AG09319 (cell line): Measurements from ENCODE around the gene GPR158.

ENCODE experiments used
- DNase-seq: peaks from one replicate; pipeline ENCODE4 v3.0.0-alpha.2; 2010; ENCODE audit warnings: low read depth; ENCODE audit errors: extremely low read depth
- CTCF ChIP-seq: IDR thresholded peaks from 2 replicates; pipeline ENCODE4 v1.5.1; 2011; ENCODE audit warnings: low read depth, mild to moderate bottlenecking, inconsistent platforms, low read length, moderate library complexity

GPR158 gene

DNA sequence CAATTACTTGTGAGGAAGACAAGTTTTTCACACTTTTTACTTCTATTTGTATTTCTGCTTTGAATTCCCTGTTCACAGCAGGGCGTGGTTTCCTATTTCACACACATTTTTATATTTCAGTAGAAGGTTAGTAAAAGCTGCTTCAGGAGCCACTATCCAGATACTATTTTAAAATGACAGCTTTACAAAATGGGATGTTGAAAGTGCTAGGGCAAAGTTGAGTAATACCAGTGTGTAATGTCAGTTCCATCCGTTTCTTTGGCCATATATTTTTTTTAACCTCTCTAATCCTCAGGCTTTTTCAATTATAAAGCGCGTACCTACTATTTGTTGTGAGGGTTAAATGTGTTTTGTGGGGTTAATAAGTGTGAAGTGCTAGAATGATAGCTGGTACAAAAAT lies 276.6 kb downstream of the GPR158 start:
- DNase-seq: no peak
- TF ChIP-seq CTCF: no peak

DNA sequence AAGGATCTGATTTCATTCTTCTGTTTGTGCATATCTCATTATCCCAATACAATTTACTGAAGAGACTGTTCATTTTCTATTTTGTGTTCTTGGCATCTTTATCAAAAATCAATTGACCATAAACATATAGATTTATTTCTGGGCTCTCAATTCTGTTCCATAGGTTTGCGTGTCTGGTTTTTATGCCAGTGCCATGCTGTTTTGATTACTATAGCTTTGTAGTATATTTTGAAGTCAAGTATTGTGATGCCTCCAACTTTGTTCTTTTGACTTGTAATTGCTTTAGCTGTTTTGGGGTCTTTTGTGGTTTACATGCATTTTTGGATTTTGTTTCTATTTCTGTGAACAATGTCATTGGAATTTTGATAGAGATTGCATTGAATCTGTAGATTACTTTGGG lies 278.8 kb downstream of the GPR158 start:
- DNase-seq: no peak
- no peak for TF ChIP-seq CTCF

- TF ChIP-seq CTCF: no peak
- no peak for DNase-seq
Observed at GRCh38 chr10:25455980-25456567, 281.3 kb downstream of the GPR158 start.

GRCh38 chr10:25457552-25457951 lies 282.8 kb downstream of the GPR158 start:
- no peak for DNase-seq
- no peak for TF ChIP-seq CTCF

- no peak for DNase-seq
- TF ChIP-seq CTCF: no peak
Observed at GRCh38 chr10:25465582-25466372, 291.0 kb downstream of the GPR158 start.

GRCh38 chr10:25467881-25468280 lies 293.1 kb downstream of the GPR158 start:
- DNase-seq: no peak
- no peak for TF ChIP-seq CTCF

DNA sequence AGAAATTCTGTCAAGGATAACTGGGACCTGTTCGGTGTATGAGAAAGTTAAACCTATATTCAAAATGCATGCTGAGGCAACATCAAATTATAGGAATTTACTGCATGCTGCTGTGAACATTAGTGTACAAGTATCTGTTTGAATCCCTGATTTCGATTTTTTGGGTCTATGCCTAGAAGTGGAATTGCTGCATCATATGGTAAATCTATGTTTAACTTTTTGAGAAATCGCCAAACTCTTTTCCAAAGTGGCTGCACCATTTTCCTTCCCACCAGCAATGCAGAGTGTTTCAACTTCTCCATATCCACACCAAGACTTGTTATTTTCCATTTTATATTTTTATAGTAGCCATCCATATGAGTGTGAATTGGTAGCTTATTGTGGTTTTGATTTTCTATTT lies 306.7 kb downstream of the GPR158 start:
- no peak for DNase-seq
- no peak for TF ChIP-seq CTCF
